Neutrophil (primary cell): ENCODE data around the gene SUCLA2.

Source experiments
- H3K27ac ChIP-seq: fragments of 200-600 bp; sonication (generic); 2 replicates; pipeline ENCODE4 v1.5.1; 2016; ENCODE audit warnings: mild to moderate bottlenecking, moderate library complexity
- H3K27me3 ChIP-seq: fragments of 200-600 bp; sonication (generic); 2 replicates; pipeline ENCODE4 v1.6.0; 2016; ENCODE audit warnings: mild to moderate bottlenecking
- H3K36me3 ChIP-seq: fragments of 200-600 bp; sonication (generic); 2 replicates; pipeline ENCODE4 v1.5.1; 2017
- H3K4me1 ChIP-seq, 2 experiments: fragments of 200-600 bp in 1 of 2; sonication (generic) in 1 of 2; 1 replicate in 1 of 2; 2 replicates in 1 of 2; pipeline versions ENCODE4 v1.5.1 to v1.6.1; 2013 to 2016; ENCODE audit warnings: low read depth in 1 of 2, low read length in 1 of 2, mild to moderate bottlenecking in 1 of 2, moderate library complexity in 1 of 2; ENCODE audit not compliant: control insufficient read depth in 1 of 2, insufficient read depth in 1 of 2
- H3K4me3 ChIP-seq, 2 experiments: fragments of 200-600 bp in 1 of 2; sonication (generic) in 1 of 2; 1 replicate in 1 of 2; 2 replicates in 1 of 2; pipeline ENCODE4 v1.5.1; 2013 to 2016; ENCODE audit warnings: low read depth in 1 of 2, low read length in 1 of 2, mild to moderate bottlenecking in 1 of 2, moderate library complexity in 1 of 2
- H3K9me3 ChIP-seq: fragments of 200-600 bp; sonication (generic); 2 replicates; pipeline ENCODE4 v1.5.1; 2016
- CTCF ChIP-seq: fragments of 200-600 bp; sonication (generic); IDR thresholded peaks from 2 replicates; pipeline ENCODE4 v1.5.1; 2016; ENCODE audit warnings: antibody characterized with exemption

The SUCLA2 gene

DNA sequence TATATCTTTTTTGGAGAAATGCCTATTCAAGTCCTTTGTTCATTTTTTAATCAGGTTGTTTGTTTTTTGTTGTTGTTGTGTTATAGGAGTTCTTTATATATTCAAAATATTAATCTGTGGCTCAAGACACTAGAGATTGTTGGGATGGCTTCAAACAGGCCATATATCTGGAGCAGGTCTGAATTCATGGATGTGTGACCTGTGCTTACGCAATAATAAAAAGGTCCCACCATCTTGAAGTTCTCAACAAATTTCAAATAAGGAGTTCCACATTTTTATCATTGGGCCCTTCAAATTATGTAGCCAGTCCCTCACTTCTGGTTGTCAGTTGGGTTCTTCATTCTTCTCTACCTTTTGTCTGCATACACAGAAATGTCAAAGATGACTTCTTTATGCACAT, 18.7 kb upstream of the SUCLA2 start:
- H3K4me1 ChIP-seq = no peaks in the 10 kb centered on the region
- H3K27ac ChIP-seq = no peak overlapping the region
- no peak for TF ChIP-seq CTCF
- no peak overlapping the region for H3K4me3 ChIP-seq
- H3K9me3 ChIP-seq = no peaks in the 10 kb centered on the region
- H3K36me3 ChIP-seq = no peaks in the 10 kb centered on the region
- H3K27me3 ChIP-seq = no peaks in the 10 kb centered on the region

- Histone ChIP-seq H3K36me3 (no peaks in the 10 kb centered on the region), H3K27me3 (no peaks in the 10 kb centered on the region)
- TF ChIP-seq CTCF = no peak
Observed at GRCh38 chr13:48018637-48019036, 17.6 kb upstream of the SUCLA2 start.

GRCh38 chr13:48014359-48014758, 13.3 kb upstream of the SUCLA2 start:
- Histone ChIP-seq H3K27ac (no peak overlapping the region), H3K9me3 (no peaks in the 10 kb centered on the region), H3K27me3 (no peaks in the 10 kb centered on the region), H3K36me3 (no peaks in the 10 kb centered on the region), H3K4me1 (no peaks in the 10 kb centered on the region), H3K4me3 (no peak overlapping the region)
- no peak for TF ChIP-seq CTCF

More at GRCh38 chr13:48018637-48019036, 17.6 kb upstream of the SUCLA2 start:
- no peak overlapping the region for H3K4me3 ChIP-seq
- H3K4me1 ChIP-seq = no peaks in the 10 kb centered on the region
- H3K27ac ChIP-seq = no peak overlapping the region
- no peaks in the 10 kb centered on the region for H3K9me3 ChIP-seq

DNA sequence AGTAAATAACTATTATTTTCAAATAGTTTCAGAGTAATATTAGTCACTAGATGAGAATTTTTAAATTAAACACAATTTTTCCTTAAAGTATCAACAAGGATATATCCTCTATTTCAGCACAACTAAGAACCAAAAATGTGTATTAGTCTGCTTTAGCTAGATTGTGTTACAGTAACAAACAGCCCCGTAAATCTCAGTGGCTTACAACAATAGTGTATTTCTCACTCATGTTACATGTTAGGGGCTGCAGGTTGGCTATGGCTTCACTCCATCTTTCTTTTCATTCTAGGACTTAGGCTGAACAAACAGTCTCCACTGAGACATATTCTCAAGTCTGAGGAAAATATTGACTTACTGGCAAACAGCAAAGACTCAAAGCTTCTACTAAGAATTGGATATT, 11.6 kb upstream of the SUCLA2 start:
- Histone ChIP-seq H3K4me1 (no peaks in the 10 kb centered on the region), H3K27ac (no peak overlapping the region), H3K9me3 (no peaks in the 10 kb centered on the region), H3K36me3 (no peaks in the 10 kb centered on the region), H3K4me3 (no peak overlapping the region), H3K27me3 (no peaks in the 10 kb centered on the region)
- TF ChIP-seq CTCF = no peak

GRCh38 chr13:48010698-48011097, 9.6 kb upstream of the SUCLA2 start:
- Histone ChIP-seq H3K4me1 (no peaks in the 10 kb centered on the region), H3K4me3 (no peak overlapping the region), H3K9me3 (no peaks in the 10 kb centered on the region), H3K27me3 (no peaks in the 10 kb centered on the region), H3K36me3 (no peaks in the 10 kb centered on the region), H3K27ac (no peak overlapping the region)
- TF ChIP-seq CTCF = no peak

DNA sequence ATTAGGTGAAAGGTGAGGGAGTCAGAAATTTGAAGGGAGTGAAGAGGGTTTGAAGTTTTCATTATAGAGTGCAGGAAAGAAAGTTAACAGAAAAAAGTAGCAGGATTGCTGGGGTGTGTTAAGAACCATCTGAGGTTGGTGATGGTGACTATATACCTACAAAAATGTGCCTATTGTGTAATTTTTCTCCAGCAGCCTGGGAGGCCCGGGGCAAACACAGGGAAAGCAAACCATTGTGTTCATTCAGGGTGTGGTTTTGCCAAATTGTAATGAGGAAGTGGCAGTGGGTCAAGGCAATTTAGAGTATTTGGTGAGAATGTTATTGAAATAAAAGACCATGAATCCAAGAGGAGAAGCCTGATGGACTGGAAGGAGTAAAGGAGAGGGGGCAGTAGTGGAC, 8.2 kb upstream of the SUCLA2 start:
- H3K27ac ChIP-seq = no peak overlapping the region
- H3K36me3 ChIP-seq = no peaks in the 10 kb centered on the region
- TF ChIP-seq CTCF = no peak

More for the DNA sequence above, 8.2 kb upstream of the SUCLA2 start:
- no peaks in the 10 kb centered on the region for H3K9me3 ChIP-seq
- no peaks in the 10 kb centered on the region for H3K27me3 ChIP-seq
- no peaks in the 10 kb centered on the region for H3K4me1 ChIP-seq
- no peak overlapping the region for H3K4me3 ChIP-seq
